ENCODE data around the gene JAK1. TPM values are rescaled to one million over a fixed set of nuclear protein-coding genes. Genes with fewer than 3 reads are reported as not detected.

JAK1 gene
- total RNA-seq, 6 experiments from 2014 or later, result 48.0 to 71.6 (median 66.5) TPM

DNA sequence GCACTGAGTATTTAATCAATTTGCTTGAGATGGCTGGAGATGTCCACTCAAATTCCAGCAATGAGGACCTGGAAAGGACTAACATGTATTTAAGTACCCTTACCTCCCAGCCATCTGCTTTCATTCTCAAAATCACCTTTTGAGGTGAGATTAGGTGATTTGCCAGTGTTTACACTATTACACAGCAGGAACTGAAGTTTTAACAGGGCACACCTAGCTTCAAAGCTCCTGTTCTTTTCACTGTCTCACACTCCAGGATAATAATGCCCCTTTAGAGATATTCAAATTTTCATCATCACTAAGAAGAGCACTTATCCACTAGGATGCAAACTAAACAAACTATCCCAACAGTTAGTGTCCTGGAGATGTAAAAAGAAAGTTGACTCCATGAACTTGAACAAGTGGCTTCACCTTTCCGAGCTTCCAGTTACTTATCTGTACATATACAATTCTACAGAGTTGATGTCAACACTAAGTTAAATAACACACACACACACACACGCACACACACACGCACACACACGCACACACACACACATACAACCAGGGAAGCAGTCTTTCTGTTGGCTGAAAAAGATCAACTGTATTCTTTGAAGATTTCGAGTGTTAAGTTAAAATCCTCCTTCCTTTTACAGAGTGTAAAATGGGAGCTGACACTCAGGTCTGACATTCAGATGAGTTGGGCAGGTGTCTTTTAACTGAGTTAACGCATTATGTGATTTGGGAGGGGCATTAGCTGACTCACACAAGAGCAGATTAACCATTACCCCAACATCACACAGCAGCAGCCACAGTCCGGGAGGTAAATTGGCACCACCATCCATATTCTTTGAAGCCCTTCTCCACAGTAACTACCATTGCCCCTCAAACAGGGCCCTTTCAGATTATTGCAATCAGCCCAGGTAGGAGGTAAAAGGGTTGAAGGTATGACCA is 15.5 kb upstream of the JAK1 start:
- peak; percentile 49 for TF ChIP-seq POLR2A (IDR thresholded peaks at IDR 0.05)
- TF ChIP-seq, protein P1, sequence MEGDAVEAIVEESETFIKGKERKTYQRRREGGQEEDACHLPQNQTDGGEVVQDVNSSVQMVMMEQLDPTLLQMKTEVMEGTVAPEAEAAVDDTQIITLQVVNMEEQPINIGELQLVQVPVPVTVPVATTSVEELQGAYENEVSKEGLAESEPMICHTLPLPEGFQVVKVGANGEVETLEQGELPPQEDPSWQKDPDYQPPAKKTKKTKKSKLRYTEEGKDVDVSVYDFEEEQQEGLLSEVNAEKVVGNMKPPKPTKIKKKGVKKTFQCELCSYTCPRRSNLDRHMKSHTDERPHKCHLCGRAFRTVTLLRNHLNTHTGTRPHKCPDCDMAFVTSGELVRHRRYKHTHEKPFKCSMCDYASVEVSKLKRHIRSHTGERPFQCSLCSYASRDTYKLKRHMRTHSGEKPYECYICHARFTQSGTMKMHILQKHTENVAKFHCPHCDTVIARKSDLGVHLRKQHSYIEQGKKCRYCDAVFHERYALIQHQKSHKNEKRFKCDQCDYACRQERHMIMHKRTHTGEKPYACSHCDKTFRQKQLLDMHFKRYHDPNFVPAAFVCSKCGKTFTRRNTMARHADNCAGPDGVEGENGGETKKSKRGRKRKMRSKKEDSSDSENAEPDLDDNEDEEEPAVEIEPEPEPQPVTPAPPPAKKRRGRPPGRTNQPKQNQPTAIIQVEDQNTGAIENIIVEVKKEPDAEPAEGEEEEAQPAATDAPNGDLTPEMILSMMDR (IDR thresholded peaks at IDR 0.05), result no peak
- no peaks in the 10 kb centered on the region for H3K27me3 ChIP-seq

DNA sequence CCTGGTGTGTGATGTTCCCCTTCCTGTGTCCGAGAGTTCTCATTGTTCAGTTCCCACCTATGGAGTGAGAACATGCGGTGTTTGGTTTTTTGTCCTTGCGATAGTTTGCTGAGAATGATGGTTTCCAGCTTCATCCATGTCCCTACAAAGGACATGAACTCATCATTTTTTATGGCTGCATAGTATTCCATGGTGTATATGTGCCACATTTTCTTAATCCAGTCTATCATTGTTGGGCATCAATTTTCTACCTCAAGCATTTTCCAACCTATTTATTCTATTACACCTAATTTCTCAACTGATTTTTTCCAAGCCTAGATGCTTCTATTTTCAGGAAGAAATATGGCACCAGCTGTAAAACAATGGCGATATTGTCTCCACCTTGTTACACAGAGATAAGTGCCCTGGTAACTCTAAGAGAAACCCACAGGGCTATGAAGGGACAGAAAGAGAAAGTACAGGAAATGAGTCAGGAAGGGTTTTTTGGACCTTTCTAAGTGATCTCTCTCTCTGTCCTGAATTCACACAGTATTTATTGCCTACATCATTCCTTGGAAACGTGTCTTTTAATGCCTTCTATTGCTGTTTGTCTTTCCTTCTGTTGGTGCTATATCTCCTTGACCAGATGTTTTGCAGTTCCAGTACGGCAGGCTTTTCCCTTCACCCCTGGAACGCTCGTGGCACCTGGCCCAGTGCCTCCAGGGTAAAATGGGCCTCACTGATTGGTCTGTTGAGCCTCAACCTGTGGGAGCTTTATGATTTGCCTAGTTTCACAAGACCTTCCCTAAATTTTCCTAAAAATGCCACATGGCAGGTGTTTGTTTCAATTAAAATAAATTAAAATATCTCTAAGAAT is 14.6 kb upstream of the JAK1 start:
- no peaks in the 10 kb centered on the region for H3K27me3 ChIP-seq
- ATAC-seq (peak in 1 of 4 donors; percentile 51), DNase-seq (no peak)
- no peak overlapping the region for H3K27ac ChIP-seq
- WGBS (ENCODE audit: insufficient coverage, low coverage, low lambda C conversion rate, missing lambda C conversion rate), result 83% methylated on average over 8 of the region's 8 CpGs
- H3K36me3 ChIP-seq, result no peaks in the 10 kb centered on the region
- H3K4me3 ChIP-seq, result no peak overlapping the region
- intact Hi-C loops (cut with DNase I), result no loop called here
- TF ChIP-seq, protein P1 (IDR thresholded peaks at IDR 0.05), result no peak
- TF ChIP-seq POLR2A (IDR thresholded peaks at IDR 0.05), result no peak
- H3K4me1 ChIP-seq, result peaks cover 0 to 6% (median 0%) of the 10 kb centered on the region in 4 donors
- no peaks in the 10 kb centered on the region for H3K9me3 ChIP-seq

More for the DNA sequence above, 15.5 kb upstream of the JAK1 start:
- Histone ChIP-seq H3K36me3 (no peaks in the 10 kb centered on the region), H3K4me3 (no peak overlapping the region), H3K4me1 (peaks cover 0 to 12% (median 3%) of the 10 kb centered on the region in 4 donors), H3K9me3 (no peaks in the 10 kb centered on the region), H3K27ac (no peak overlapping the region)
- DNase-seq (no peak), ATAC-seq (peak; percentile 25 to 93 (median 68))
- 51% methylated on average over 7 of the region's 7 CpGs for WGBS (ENCODE audit: insufficient coverage, low coverage, low lambda C conversion rate, missing lambda C conversion rate)
- intact Hi-C loops (cut with DNase I), result no loop called here

DNA sequence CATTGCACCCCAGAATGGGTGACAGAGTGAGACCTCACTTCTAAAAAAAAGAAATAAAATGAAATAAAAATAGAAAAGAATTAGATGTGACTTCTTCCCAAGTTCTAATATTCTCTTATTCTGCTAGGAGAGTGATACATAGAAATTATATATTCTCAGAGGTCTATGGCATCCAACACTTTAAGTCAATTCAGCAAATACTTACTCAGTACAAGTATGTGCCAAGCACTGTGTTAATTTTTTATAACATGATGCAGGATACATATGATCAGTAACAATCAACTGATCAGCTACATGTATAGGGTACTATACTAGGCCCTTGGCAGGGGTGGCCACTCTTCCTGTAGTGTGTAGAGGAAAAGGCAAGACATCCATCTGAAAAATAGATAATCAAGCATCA is 13.0 kb upstream of the JAK1 start:
- intact Hi-C loops (cut with DNase I), result no loop called here
- H3K36me3 ChIP-seq, result no peaks in the 10 kb centered on the region
- TF ChIP-seq POLR2A (IDR thresholded peaks at IDR 0.05), result no peak
- TF ChIP-seq, protein P1 (IDR thresholded peaks at IDR 0.05), result no peak
- no peak overlapping the region for H3K27ac ChIP-seq
- no peak for ATAC-seq
- peaks cover 0 to 6% (median 0%) of the 10 kb centered on the region in 4 donors for H3K4me1 ChIP-seq
- H3K4me3 ChIP-seq, result no peak overlapping the region
- DNase-seq, result no peak
- H3K27me3 ChIP-seq, result no peaks in the 10 kb centered on the region
- H3K9me3 ChIP-seq, result no peaks in the 10 kb centered on the region

DNA sequence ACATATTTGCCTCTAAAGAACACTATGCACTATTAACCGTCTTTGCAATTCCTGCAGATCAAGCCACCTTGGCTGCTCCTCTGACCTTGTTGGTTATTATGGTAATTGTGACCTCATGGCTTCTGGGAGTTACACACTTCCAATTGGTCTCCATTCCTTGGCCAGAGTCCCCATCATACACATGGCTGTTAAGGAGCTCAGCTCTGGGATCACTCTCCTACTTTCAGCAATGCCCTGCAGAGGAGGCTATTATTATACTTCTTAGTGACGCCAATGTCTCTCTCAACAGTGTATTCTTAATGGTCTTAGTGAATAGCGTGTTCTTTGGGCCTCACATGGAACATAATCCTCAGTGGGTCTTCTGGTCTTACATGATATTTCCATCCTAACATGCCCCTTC is 10.0 kb upstream of the JAK1 start:
- Histone ChIP-seq H3K36me3 (no peaks in the 10 kb centered on the region), H3K27me3 (no peaks in the 10 kb centered on the region), H3K9me3 (no peaks in the 10 kb centered on the region), H3K27ac (no peak overlapping the region), H3K4me1 (peaks cover 0 to 3% (median 0%) of the 10 kb centered on the region in 4 donors), H3K4me3 (no peak overlapping the region)
- intact Hi-C loops (cut with DNase I), result no loop called here
- TF ChIP-seq POLR2A (IDR thresholded peaks at IDR 0.05), result no peak
- TF ChIP-seq, protein P1 (IDR thresholded peaks at IDR 0.05), result no peak
- 100% methylated on average over 3 of the region's 3 CpGs for WGBS (ENCODE audit: insufficient coverage, low coverage, low lambda C conversion rate, missing lambda C conversion rate)
- DNase-seq, result no peak
- ATAC-seq, result no peak
